ENCODE measurements around the gene ZNF346. TPM values are rescaled to one million over a fixed set of nuclear protein-coding genes. Genes with fewer than 3 reads are reported as not detected.
A peak's percentile ranks its signal among the peaks of the same experiment; 100 is the strongest.
"Not testable (repeated sequence)": the region's sequence is repeated elsewhere in the genome, so short reads cannot be mapped to it uniquely, and the experiment has no call there.

The ZNF346 gene, protein sequence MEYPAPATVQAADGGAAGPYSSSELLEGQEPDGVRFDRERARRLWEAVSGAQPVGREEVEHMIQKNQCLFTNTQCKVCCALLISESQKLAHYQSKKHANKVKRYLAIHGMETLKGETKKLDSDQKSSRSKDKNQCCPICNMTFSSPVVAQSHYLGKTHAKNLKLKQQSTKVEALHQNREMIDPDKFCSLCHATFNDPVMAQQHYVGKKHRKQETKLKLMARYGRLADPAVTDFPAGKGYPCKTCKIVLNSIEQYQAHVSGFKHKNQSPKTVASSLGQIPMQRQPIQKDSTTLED
- 9.0 and 9.2 TPM in 2 replicates for total RNA-seq (2014; rRNA removed; shearing (Covaris generic))
- 7.9 and 9.1 TPM in 2 replicates for polyA plus RNA-seq (2015; cell fraction: cytosol; rRNA removed)
- 11.8 and 15.1 TPM in 2 replicates for polyA plus RNA-seq (2015; cell fraction: nucleus; rRNA removed)

GRCh38 chr5:177022386-177023302, at the start of gene ZNF346:
Gene ZNF346 (plus strand): TSS chr5:177022696. CDS start chr5:177022739, 43 bp downstream.
- in situ Hi-C loops (cut with HindIII; ENCODE audit: low pct_unique_long_range_greater_than_20kb, low sequenced_read_pairs) = no loop called here
- peak; percentile 86 for DNase-seq (ENCODE audit: low read depth, low spot score)

DNA sequence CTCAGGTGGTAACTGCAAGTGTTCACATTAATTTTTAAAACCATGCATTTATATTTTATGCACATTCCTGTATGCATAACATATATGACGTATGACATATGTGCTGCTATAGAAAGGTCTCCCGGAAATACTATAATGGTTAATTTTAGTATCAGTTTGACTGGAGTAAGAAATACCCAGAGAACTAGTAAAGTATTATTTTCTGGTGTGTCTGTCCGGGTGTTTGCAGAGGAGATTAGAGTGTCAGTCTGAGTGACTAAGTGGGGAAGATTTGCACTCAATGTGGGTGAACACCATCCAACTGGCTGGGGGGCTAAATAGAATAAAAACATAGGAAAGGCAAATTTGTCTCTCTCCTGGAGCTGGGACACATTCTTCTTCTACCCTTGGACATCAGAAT, 42.8 kb upstream of the ZNF346 start:
- in situ Hi-C loops (cut with HindIII; ENCODE audit: low pct_unique_long_range_greater_than_20kb, low sequenced_read_pairs) = no loop called here
- no peak for DNase-seq (ENCODE audit: low read depth, low spot score)

DNA sequence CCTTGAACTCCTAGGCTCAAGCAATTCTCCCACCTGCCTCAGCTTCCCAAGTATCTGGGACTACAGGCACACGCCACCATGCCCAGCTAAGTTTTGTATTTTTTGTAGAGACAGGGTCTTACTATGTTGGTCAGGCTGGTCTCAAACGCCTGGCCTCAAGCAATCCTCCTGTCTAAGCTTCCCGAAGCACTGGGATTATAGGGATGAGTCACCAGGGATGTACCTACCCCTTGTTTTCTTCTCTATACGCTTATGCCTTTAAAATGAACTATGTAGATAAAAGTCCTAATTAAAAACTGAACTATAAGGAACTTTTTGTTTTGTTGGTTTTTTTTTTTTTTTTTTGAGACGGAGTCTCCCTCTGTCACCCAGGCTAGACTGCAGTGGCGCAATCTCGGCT, 41.7 kb upstream of the ZNF346 start:
- DNase-seq (ENCODE audit: low read depth, low spot score) = no peak
- in situ Hi-C loops (cut with HindIII; ENCODE audit: low pct_unique_long_range_greater_than_20kb, low sequenced_read_pairs) = no loop called here

DNA sequence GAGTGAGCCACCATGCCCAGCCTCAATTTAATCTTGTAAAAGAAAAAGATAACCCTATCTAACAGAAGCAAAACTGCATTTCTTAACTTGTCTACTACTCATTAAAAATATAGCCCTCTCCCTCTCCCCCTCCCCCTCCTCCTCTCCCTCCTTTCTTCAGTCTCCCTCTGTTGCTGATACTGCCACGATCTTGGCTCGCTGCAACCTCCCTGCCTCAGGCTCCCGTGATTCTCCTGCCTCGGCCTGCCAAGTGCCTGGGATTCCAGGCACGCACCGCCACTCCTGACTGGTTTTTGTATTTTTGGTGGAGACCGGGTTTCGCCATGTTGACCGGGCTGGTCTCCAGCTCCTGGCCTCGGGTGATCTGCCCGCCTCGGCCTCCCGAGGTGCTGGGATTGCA, 39.4 kb upstream of the ZNF346 start:
- DNase-seq (ENCODE audit: low read depth, low spot score); in situ Hi-C loops (cut with HindIII; ENCODE audit: low pct_unique_long_range_greater_than_20kb, low sequenced_read_pairs): not testable (repeated sequence)

GRCh38 chr5:176983593-176983992, 38.9 kb upstream of the ZNF346 start:
- in situ Hi-C loops (cut with HindIII; ENCODE audit: low pct_unique_long_range_greater_than_20kb, low sequenced_read_pairs) = not testable (repeated sequence)

DNA sequence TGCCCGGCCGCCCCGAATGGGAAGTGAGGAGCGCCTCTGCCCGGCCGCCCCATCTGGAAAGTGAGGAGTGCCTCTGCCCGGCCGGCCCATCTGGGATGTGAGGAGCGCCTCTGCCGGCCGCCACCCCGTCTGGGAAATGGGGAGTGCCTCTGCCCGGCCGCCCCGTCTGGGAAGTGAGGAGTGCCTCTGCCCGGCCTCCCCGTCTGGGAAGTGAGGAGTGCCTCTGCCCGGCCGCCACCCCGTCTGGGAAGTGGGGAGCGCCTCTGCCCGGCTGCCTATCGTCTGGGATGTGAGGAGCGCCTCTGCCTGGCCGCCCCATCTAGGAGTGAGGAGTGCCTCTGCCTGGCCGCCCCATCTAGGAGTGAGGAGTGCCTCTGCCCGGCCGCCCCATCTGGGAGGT, 38.3 kb upstream of the ZNF346 start:
- DNase-seq (ENCODE audit: low read depth, low spot score); in situ Hi-C loops (cut with HindIII; ENCODE audit: low pct_unique_long_range_greater_than_20kb, low sequenced_read_pairs): not testable (repeated sequence)

More at GRCh38 chr5:176983593-176983992, 38.9 kb upstream of the ZNF346 start:
- DNase-seq (ENCODE audit: low read depth, low spot score) = not testable (repeated sequence)

GRCh38 chr5:176985516-176985915, 37.0 kb upstream of the ZNF346 start:
- in situ Hi-C loops (cut with HindIII; ENCODE audit: low pct_unique_long_range_greater_than_20kb, low sequenced_read_pairs) = no loop called here
- no peak for DNase-seq (ENCODE audit: low read depth, low spot score)

- no peak for DNase-seq (ENCODE audit: low read depth, low spot score)
- in situ Hi-C loops (cut with HindIII; ENCODE audit: low pct_unique_long_range_greater_than_20kb, low sequenced_read_pairs) = no loop called here
Observed at GRCh38 chr5:176986280-176986679, 36.2 kb upstream of the ZNF346 start.

DNA sequence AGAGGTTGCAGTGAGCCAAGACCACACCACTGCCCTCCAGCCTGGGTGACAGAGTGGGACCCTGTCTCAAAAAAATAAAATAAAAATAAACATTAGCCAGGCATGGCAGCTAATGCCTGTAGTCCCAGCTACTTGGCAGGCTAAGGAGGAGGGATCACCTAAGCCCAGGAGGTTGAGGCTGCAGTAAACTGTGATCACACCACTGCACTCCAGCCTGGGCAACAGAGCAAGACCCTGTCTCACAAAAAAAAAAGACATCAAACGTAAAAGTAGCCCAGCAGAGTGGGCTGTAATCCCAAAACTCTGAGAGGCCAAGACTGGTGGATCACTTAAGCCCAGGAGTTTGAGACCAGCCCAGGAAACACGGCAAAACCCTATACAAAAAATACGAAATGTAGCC, 34.9 kb upstream of the ZNF346 start:
- in situ Hi-C loops (cut with HindIII; ENCODE audit: low pct_unique_long_range_greater_than_20kb, low sequenced_read_pairs) = no loop called here
- DNase-seq (ENCODE audit: low read depth, low spot score) = no peak

GRCh38 chr5:176993081-176993480, 29.4 kb upstream of the ZNF346 start:
- DNase-seq (ENCODE audit: low read depth, low spot score); in situ Hi-C loops (cut with HindIII; ENCODE audit: low pct_unique_long_range_greater_than_20kb, low sequenced_read_pairs): not testable (repeated sequence)

DNA sequence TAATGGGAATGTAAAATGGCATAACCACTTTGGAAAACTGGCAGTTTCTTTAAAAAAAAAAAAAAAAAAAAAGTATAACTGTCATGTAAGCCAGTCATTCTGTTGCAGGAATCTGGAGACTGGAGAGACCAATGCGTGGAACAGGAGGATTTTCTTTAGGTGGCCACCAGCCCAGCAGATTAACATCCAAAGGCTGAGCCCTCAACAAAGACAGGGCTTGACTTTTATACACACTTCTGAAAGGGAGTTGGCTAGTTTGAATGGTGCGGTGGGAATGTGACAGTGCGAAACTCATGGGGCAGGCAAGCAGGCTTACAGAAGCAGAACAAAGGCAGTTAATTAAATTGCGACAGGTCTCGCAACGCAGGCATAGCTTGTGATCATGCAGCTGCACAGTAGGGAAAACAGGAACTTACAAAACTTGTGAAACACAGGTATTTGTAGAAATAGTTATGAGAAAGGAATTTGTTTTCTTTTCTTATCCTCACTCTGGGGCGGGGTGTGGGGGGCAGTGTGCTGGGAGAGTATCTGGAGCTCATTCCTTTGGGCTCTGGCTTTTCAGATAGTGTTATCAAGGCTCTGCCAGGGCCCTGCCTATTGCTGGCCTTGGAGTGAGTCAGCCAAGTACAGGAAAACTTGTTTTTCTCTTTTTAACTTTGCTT, 27.9 kb upstream of the ZNF346 start:
- no peak for DNase-seq (ENCODE audit: low read depth, low spot score)
- in situ Hi-C loops (cut with HindIII; ENCODE audit: low pct_unique_long_range_greater_than_20kb, low sequenced_read_pairs) = no loop called here

DNA sequence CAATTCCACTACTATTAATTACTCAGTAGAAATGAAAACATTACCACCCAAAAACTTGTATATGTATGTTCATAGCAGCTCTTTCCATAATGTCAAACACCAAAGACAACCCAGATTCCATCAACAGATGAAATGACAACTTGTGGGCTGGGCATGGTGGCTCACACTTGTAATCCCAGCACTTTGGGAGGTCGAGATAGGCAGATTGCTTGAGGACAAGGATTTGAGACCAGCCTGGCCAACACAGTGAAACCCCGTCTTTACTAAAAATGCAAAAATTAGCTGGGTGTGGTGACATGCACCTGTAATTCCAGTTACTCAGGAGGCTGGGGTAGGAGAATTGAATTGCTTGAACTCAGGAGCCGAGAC, 27.4 kb upstream of the ZNF346 start:
- DNase-seq (ENCODE audit: low read depth, low spot score) = no peak
- in situ Hi-C loops (cut with HindIII; ENCODE audit: low pct_unique_long_range_greater_than_20kb, low sequenced_read_pairs) = no loop called here

- in situ Hi-C loops (cut with HindIII; ENCODE audit: low pct_unique_long_range_greater_than_20kb, low sequenced_read_pairs) = no loop called here
- no peak for DNase-seq (ENCODE audit: low read depth, low spot score)
Observed at GRCh38 chr5:176995896-176996767, 26.4 kb upstream of the ZNF346 start.

DNA sequence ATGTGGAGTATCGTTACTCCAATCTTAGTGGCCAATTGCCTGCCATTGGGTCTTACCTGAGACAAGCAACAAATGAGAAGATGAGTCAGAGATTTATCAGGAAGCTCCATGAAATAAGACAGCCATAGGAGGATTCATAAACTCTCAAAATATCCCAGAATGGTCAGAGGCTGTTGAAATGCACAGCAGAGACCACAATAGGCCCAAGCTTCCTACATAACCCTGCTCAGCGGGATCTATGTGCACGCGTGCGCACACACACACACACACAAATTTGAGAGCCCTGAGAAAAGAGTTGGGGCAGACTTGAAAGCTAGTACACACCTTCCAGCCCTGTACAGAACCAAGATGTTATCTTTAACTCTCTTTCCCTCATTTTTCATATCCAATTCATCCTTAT, 25.7 kb upstream of the ZNF346 start:
- no peak for DNase-seq (ENCODE audit: low read depth, low spot score)
- in situ Hi-C loops (cut with HindIII; ENCODE audit: low pct_unique_long_range_greater_than_20kb, low sequenced_read_pairs) = no loop called here

DNA sequence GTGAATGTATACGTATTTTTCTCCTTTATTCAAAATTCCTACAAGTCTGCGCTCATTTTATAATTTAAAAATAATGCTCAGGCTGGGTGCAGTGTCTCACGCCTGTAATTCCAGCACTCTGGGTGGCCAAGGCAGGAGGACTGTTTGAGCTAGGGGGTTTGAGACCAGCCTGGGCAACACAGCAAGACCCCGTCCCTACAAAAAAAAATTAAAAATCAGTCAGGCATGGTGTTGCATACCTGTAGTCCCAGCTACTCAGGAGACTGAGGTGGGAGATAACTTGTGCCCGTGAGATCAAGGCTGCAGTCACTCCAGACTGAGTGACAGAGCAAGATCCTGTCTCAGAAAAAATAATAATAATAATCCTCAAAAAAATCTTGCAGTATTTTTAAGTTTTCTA, 23.7 kb upstream of the ZNF346 start:
- no peak for DNase-seq (ENCODE audit: low read depth, low spot score)
- in situ Hi-C loops (cut with HindIII; ENCODE audit: low pct_unique_long_range_greater_than_20kb, low sequenced_read_pairs) = no loop called here

- in situ Hi-C loops (cut with HindIII; ENCODE audit: low pct_unique_long_range_greater_than_20kb, low sequenced_read_pairs); DNase-seq (ENCODE audit: low read depth, low spot score): not testable (repeated sequence)
Observed at GRCh38 chr5:176999526-176999925, 23.0 kb upstream of the ZNF346 start.

GRCh38 chr5:177003649-177004048, 18.8 kb upstream of the ZNF346 start:
- no peak for DNase-seq (ENCODE audit: low read depth, low spot score)
- in situ Hi-C loops (cut with HindIII; ENCODE audit: low pct_unique_long_range_greater_than_20kb, low sequenced_read_pairs) = no loop called here

Measured in SK-MEL-5 (cell line).